ENCODE results near the gene SPATA46.

DNA sequence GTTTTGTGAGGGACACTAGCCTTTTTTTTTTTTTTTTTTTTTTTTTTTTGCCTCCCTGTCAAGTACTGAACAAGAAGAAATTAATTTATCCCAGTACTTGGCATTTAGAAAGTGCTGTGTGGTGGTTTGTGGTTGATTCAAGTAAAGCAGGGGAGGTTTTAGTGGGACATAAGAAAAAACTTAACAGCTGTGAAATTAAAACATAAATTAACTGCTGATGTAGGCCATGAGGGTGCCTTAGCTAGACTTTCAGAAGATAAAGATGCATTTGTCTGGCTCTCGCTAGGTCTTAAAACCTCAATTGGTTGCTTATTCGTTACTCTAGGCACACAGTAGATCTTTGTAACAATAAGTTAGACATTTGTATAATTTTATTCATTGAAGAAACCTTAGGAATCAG is 52.3 kb downstream of the SPATA46 start:
- TF ChIP-seq EZH2phosphoT487 (IDR thresholded peaks at IDR 0.05; ENCODE audit: unreplicated experiment) (no peak), CREB1 (CRISPR knock-in tag; IDR thresholded peaks at IDR 0.05; ENCODE audit: low read depth) (no peak), EZH2 (IDR thresholded peaks at IDR 0.05; ENCODE audit: low read depth, unreplicated experiment) (no peak)
- TF ChIP-seq, protein P1, sequence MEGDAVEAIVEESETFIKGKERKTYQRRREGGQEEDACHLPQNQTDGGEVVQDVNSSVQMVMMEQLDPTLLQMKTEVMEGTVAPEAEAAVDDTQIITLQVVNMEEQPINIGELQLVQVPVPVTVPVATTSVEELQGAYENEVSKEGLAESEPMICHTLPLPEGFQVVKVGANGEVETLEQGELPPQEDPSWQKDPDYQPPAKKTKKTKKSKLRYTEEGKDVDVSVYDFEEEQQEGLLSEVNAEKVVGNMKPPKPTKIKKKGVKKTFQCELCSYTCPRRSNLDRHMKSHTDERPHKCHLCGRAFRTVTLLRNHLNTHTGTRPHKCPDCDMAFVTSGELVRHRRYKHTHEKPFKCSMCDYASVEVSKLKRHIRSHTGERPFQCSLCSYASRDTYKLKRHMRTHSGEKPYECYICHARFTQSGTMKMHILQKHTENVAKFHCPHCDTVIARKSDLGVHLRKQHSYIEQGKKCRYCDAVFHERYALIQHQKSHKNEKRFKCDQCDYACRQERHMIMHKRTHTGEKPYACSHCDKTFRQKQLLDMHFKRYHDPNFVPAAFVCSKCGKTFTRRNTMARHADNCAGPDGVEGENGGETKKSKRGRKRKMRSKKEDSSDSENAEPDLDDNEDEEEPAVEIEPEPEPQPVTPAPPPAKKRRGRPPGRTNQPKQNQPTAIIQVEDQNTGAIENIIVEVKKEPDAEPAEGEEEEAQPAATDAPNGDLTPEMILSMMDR (conservative IDR thresholded peaks at IDR 0.05; ENCODE audit: low read depth in 2 of 2), result no peak
- TF ChIP-seq, protein P2, sequence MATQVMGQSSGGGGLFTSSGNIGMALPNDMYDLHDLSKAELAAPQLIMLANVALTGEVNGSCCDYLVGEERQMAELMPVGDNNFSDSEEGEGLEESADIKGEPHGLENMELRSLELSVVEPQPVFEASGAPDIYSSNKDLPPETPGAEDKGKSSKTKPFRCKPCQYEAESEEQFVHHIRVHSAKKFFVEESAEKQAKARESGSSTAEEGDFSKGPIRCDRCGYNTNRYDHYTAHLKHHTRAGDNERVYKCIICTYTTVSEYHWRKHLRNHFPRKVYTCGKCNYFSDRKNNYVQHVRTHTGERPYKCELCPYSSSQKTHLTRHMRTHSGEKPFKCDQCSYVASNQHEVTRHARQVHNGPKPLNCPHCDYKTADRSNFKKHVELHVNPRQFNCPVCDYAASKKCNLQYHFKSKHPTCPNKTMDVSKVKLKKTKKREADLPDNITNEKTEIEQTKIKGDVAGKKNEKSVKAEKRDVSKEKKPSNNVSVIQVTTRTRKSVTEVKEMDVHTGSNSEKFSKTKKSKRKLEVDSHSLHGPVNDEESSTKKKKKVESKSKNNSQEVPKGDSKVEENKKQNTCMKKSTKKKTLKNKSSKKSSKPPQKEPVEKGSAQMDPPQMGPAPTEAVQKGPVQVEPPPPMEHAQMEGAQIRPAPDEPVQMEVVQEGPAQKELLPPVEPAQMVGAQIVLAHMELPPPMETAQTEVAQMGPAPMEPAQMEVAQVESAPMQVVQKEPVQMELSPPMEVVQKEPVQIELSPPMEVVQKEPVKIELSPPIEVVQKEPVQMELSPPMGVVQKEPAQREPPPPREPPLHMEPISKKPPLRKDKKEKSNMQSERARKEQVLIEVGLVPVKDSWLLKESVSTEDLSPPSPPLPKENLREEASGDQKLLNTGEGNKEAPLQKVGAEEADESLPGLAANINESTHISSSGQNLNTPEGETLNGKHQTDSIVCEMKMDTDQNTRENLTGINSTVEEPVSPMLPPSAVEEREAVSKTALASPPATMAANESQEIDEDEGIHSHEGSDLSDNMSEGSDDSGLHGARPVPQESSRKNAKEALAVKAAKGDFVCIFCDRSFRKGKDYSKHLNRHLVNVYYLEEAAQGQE (IDR thresholded peaks at IDR 0.05; ENCODE audit: unreplicated experiment), result no peak
